WI38 (cell line): ENCODE measurements around the gene LECT2.

ENCODE experiments used
- H3K4me3 ChIP-seq: 2 replicates; pipeline ENCODE4 v1.5.1; 2011; ENCODE audit warnings: low read depth, mild to moderate bottlenecking, control low read depth, low read length
- TF ChIP-seq, protein P1 (sequence below): IDR thresholded peaks from 2 replicates; pipeline ENCODE4 v1.5.1; 2012; ENCODE audit warnings: low read depth, mild to moderate bottlenecking, control low read depth, low read length

LECT2 gene

DNA sequence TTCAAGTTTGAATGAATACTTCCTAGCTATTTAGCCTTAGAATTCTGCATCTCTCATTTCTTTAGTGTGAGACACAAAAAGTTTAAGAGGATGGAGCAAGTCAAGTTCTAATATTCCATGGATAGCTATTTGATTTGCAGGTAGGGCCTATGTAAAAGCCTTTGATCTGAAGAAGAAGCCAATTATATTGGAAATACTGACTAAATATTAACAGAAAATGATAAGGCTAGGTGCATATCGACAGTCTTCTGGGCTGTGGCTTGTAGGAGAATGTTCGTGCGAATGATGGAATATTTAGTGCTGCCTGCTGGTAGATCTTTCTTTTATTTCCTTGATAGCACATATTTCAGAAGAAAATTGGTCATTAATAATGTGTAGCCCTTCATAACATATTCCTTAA lies at the start of gene LECT2:
LECT2 (minus strand) TSS at position 85 of the 400 bp plus-strand sequence. CDS start 150 bp downstream, outside the sequence.
- TF ChIP-seq, protein P1, sequence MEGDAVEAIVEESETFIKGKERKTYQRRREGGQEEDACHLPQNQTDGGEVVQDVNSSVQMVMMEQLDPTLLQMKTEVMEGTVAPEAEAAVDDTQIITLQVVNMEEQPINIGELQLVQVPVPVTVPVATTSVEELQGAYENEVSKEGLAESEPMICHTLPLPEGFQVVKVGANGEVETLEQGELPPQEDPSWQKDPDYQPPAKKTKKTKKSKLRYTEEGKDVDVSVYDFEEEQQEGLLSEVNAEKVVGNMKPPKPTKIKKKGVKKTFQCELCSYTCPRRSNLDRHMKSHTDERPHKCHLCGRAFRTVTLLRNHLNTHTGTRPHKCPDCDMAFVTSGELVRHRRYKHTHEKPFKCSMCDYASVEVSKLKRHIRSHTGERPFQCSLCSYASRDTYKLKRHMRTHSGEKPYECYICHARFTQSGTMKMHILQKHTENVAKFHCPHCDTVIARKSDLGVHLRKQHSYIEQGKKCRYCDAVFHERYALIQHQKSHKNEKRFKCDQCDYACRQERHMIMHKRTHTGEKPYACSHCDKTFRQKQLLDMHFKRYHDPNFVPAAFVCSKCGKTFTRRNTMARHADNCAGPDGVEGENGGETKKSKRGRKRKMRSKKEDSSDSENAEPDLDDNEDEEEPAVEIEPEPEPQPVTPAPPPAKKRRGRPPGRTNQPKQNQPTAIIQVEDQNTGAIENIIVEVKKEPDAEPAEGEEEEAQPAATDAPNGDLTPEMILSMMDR: no peak
- no peak within 1 kb of the TSS for H3K4me3 ChIP-seq

DNA sequence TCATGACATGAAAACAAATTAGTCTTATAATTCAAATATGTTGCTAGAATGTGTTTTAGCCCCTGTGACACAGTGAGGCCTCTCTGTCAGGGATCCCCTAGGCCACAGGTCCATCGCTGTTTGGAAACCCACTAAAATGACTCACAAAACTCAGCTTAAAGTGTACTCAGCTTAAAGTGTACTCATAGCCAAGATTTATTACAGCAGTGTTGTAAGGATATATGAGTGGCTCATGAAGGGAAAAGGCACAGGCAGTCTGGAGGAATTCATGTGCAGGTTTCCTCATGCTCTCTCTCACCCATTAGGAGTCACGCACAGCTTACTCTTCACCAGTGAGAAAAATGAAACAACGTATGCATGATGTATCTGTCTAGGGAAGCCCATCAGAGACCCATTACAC lies 49.7 kb upstream of the LECT2 start:
- TF ChIP-seq, protein P1: no peak
- no peak overlapping the region for H3K4me3 ChIP-seq

DNA sequence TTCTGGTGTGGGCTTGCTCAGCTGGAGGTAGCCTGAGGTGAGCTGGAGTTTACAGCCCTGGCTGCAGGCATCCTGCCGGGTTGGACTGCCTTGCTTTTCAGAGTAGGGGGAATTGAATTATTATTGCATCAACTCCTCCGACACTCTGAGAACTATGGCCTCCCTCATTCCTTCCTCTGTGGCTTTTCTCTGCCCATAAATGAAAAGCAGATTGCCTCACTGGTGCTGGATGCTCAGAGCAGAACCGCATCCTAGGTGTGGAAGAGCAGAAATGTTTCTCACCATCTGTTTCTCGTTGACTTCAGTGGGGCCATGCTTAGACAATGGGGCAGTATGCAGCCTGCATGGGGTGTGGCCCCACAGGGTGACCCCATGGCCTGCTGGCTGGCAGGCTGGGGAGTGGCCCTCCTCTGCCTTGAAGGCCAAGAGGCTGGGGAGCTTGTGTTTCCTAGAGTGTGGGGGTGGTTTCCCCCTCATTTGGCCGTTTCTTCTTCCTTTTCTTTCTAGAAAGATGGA lies 46.7 kb upstream of the LECT2 start:
- no peak overlapping the region for H3K4me3 ChIP-seq
- TF ChIP-seq, protein P1: no peak

DNA sequence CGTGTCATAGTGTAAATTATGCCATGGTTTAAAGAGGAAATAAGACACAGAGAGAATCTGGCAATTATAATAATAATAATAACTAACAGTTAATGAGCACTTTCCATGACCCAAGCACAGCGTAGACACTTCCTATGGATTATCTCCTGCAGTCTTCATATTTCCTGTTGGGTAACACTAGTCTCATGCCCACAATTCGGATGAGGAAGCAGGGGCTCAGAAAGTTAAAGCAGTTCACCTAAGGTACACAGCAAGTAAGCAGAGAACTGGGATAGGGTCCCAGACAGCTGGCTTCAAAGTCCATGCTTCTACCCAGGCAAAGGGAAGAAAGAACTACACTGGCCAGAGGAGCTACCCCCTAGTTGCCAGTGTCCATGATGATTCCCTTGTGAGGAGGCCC lies 46.1 kb upstream of the LECT2 start:
- TF ChIP-seq, protein P1: no peak
- no peak overlapping the region for H3K4me3 ChIP-seq

DNA sequence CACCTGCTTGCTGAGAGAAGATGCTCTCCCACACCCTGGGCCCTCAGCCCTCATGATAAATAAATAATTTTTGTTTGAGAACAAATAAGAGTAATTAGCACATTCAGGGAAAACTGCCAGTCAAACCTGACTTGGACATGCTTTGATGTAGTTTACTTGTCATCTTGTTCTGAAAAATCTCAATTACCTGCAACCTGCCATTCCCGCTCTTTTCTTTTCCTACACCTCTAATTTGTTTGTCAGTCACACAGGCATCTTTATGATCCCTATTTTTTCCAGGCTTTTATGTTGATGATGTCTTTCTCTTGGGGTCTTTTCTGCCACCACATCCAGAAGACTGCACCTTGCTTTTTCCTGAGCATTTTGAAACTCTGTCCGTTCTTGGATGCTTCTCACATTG lies 45.4 kb upstream of the LECT2 start:
- no peak overlapping the region for H3K4me3 ChIP-seq
- TF ChIP-seq, protein P1: no peak

DNA sequence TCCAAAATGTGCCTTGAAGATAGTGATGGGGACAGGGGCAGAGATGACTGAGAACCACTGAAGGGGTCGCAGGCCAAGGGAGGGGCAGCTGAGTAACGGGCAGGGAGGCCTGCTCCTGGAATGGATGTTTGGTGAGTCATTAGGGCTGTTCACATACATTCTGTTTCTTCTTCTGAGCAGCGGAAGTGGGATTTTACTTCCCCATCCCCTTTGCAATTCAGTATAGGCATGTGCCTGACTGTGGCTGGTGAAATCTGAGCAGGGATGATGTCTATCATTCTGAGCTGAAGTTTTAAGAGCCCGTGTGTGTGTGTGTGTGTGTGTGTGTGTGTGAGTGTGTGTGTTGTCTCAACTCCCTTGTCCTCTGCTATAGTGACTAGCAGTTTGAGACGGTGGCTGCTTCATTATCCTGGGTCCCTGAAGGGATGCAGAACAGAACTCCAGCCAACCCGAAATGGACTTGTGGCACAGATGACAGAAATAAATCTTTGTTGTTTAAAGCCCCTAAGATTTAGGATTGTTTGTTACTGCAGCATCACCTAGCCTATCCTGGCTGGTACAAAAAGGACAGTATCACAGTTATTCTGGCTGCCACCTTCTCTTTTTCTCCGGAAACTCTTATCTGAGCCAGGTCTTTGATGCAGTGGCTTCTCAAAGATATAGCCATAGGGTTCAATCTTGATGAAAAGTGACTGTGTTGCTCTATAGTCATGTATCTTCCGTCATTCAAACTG lies 44.8 kb upstream of the LECT2 start:
- TF ChIP-seq, protein P1: no peak
- H3K4me3 ChIP-seq: no peak overlapping the region

DNA sequence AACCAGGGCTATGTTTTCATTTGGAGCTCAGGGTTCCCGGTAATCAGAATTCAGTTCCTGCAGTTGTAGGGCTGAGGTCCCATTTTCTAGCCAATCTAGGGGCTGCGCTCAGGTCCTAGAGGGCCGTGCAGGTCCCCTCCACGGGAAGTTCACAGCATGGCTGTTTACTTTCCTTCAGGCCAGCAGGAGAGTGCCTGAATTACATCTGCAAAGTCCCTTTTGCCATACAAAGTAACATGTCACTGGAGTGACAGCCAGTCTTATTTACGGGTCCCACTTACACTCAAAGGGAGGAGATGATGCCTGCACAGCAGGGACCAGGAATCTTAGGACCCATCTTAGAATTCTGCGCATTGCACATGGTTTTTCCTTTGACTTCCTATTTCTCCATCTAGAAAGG lies 44.1 kb upstream of the LECT2 start:
- TF ChIP-seq, protein P1: no peak
- H3K4me3 ChIP-seq: no peak overlapping the region
